Cardiac fibroblast (primary cell): ENCODE results near the gene PYCR2.
"Not testable (repeated sequence)": the region's sequence is repeated elsewhere in the genome, so short reads cannot be mapped to it uniquely, and the experiment has no call there.

Experiments
- DNase-seq, 2 donors: peaks; one replicate each; pipeline versions ENCODE4 v3.0.0 to v3.0.0-alpha.2; 2010; ENCODE audit warnings: low read depth in 2 of 2
- H3K4me3 ChIP-seq, 2 donors: replicated peaks in 1 of 2; 1 replicate in 1 of 2; 2 replicates in 1 of 2; pipeline ENCODE4 v1.5.1; 2011; ENCODE audit warnings: low read depth in 2 of 2, low read length in 2 of 2, mild to moderate bottlenecking in 2 of 2, moderate library complexity in 1 of 2
- TF ChIP-seq, protein P1 (sequence below): IDR thresholded peaks from one replicate; pipeline ENCODE4 v1.5.1; 2011; ENCODE audit warnings: low read depth, mild to moderate bottlenecking, low read length, inconsistent platforms

Gene PYCR2

DNA sequence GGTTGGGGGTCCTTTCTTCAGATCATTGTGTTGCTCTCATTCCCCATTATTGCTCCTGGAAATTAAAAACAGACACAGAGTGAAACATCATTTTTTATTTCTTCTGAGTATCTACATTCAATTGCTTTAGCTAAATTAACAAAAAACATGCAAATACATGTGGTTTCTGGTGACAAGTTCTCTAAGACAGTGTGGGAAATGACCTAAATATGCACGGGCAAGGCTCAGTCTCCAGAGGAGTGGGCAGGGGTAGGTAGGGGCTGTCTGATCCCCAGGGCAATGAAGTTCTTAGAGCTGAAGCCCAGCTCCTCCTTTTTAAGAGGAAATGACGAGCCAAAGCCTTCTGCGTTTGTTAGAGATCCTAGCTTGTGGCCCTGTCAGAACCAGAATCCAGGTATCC is 12.5 kb upstream of the PYCR2 start:
- TF ChIP-seq, protein P1, sequence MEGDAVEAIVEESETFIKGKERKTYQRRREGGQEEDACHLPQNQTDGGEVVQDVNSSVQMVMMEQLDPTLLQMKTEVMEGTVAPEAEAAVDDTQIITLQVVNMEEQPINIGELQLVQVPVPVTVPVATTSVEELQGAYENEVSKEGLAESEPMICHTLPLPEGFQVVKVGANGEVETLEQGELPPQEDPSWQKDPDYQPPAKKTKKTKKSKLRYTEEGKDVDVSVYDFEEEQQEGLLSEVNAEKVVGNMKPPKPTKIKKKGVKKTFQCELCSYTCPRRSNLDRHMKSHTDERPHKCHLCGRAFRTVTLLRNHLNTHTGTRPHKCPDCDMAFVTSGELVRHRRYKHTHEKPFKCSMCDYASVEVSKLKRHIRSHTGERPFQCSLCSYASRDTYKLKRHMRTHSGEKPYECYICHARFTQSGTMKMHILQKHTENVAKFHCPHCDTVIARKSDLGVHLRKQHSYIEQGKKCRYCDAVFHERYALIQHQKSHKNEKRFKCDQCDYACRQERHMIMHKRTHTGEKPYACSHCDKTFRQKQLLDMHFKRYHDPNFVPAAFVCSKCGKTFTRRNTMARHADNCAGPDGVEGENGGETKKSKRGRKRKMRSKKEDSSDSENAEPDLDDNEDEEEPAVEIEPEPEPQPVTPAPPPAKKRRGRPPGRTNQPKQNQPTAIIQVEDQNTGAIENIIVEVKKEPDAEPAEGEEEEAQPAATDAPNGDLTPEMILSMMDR = no peak
- no peak overlapping the region for H3K4me3 ChIP-seq
- DNase-seq = no peak

DNA sequence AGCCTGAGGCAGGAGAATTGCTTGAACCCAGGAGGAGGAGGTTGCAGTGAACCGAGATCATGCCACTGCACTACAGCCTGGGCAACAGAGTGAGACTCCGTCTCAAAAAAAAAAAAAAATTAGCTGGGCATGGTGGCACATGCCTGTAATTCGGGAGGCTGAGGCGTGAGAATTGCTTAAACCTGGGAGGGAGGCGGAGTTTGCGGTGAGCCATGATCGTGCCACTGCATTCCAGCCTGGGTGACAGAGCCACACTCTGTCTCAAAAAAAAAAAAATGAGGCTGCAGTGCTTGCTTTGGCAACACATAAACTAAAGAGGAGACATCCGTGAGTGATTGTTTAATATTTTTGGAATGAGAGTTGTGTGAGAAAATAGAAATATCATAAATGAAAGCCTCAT is 12.0 kb upstream of the PYCR2 start:
- H3K4me3 ChIP-seq, DNase-seq: not testable (repeated sequence)

DNA sequence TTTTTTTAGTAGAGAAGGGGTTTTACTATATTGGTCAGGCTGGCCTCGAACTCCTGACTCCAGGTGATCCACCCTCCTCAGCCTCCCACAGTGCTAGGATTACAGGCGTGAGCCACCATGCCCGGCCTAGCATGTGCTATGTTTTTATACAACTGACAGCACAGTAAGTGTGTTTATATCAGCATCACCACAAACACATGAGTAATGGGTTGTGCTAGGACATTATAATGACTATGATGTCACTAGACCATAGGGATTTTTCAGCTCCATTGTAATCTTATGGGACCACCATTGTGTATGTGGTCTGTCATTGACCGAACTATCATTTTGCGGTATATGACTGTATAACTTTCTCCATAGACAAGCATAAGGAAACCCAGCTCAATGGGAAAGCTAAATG is 10.7 kb upstream of the PYCR2 start:
- no peak for DNase-seq
- TF ChIP-seq, protein P1 = no peak
- H3K4me3 ChIP-seq = no peak overlapping the region

DNA sequence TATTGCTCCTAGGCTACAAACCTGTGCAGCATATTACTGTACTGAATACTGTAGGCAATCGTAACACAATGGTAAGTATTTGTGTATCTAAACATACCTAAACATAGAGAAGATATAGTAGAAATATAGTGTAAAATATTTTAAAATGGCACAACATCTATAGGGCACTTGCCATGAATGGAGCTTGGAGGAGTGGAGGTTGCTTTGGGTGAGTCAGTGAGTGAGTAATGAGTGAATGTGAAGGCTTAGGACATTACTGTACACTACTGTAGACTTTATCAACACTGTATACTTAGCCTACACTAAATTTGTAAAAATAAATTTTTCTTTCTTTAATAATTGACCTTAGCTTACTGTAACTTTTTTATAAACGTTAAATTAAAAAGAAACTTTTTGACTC is 9.0 kb upstream of the PYCR2 start:
- peak in 1 of 2 donors; percentile 76 for DNase-seq
- H3K4me3 ChIP-seq = no peak overlapping the region
- TF ChIP-seq, protein P1 = no peak

DNA sequence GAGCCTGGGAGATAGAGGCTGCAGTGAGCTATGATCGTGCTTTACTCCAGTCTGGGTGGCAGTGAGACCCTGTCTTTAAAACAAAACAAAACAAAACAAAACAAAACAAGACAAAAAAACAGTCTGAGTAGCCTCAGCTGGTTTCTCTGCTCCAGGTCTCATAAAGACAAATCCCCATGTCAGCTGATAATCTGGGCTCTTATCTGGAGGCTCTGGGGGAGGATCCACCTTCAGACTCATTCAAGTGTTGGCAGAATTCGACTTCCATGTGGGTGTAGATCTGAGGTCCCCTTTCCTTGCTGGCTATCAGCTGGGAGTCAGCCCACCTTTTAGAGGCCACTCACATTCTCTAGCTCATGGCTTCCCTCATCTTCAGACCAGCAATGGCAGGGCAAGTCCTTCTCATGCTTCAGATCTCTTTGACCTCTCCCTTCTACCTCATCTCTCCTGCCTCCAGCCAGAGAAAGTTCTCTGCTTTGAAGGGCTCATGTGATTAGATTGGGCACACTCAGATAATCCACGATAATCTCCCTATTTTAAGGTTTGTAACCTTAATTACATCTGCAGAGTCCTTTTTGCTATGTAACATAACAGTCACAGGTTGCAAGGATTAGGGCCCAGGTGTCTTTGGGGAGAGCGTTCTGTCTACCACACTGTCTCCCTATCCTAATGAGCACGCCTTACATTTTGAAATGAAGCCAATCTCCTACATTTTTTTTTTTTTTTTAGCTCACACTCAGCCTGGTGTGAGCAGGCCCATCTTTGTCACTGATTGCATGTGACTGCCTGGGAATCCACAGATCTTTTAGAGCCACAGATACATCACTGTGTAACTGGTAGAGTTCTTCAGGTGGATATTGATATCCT is 7.5 kb upstream of the PYCR2 start:
- no peak overlapping the region for H3K4me3 ChIP-seq
- TF ChIP-seq, protein P1 = no peak
- DNase-seq = no peak

DNA sequence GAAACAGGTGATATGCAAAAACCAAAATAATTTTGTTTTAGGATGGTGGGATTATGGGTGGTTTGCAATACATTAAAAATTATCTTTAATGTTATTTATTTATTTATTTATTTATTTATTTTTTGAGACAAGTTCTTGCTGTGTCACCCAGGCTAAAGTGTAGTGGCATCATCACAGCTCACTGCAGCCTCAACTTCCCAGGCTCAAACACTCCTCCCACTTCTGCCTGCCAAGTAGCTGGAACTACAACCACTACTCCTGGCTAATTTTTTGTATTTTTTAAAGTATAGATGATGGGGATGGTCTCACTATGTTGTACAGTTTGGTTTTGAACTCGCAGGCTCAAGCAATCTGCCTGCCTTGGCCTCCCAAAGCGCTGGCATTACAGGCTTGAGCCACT is 6.5 kb upstream of the PYCR2 start:
- H3K4me3 ChIP-seq = no peak overlapping the region
- TF ChIP-seq, protein P1 = no peak
- no peak for DNase-seq

DNA sequence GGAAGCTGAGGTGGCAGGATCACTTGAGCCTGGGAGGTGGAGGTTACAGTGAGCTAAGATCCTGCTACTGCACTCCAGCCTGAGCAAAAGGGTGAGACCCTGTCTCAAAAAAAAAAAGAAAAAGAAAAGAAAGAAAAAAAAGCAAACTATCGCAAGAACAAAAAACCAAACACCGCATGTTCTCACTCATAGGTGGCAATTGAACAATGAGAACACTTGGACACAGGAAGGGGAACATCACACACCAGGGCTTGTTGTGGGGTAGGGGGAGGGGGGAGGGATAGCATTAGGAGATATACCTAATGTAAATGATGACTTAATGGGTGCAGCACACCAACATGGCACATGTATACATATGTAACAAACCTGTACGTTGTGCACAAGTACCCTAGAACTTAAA is 5.4 kb upstream of the PYCR2 start:
- DNase-seq, H3K4me3 ChIP-seq: not testable (repeated sequence)
